SK-N-SH (cell line): Measurements from ENCODE around the gene LGR5. TPM values are rescaled to one million over a fixed set of nuclear protein-coding genes. Genes with fewer than 3 reads are reported as not detected.

Experiments used
- CTCF ChIA-PET: fragments of 300-600, 350-600 bp; formaldehyde crosslinking; extraction: SDS; loops from one replicate; lab custom pipeline; 2021; lab: Yijun Ruan, JAX
- POLR2A ChIA-PET: fragments of 350-600 bp; sonication (Branson Sonifier 250); formaldehyde crosslinking; extraction: SDS; loops from one replicate; lab custom pipeline; 2020; ENCODE audit warnings: antibody characterized with exemption, inconsistent platforms; lab: Yijun Ruan, JAX
- DNase-seq: peaks from one replicate; pipeline ENCODE4 v3.0.0; 2012
- H2AFZ ChIP-seq: fragments of 200-600 bp; sonication (generic); 2 replicates; pipeline ENCODE4 v1.8.1; 2016; ENCODE audit warnings: antibody characterized with exemption, mild to moderate bottlenecking, low read depth
- H3F3A ChIP-seq: fragments of 200-600 bp; sonication (generic); replicated peaks from 2 replicates; pipeline ENCODE3; 2016; ENCODE audit warnings: antibody characterized with exemption, mild to moderate bottlenecking; ENCODE audit not compliant: insufficient read depth
- H3K27ac ChIP-seq, 2 experiments: fragments of 200-500 bp in 1 of 2; fragments of 200-600 bp in 1 of 2; sonication (Bioruptor generic) in 1 of 2; sonication (generic), shearing (Covaris generic) in 1 of 2; 2 replicates each; pipeline versions ENCODE4 v1.5.1 to v1.6.1; 2014 to 2016; ENCODE audit warnings: low read depth in 2 of 2, inconsistent platforms in 1 of 2, low read length in 1 of 2, mild to moderate bottlenecking in 1 of 2, mixed read lengths in 1 of 2
- H3K27me3 ChIP-seq: fragments of 200-600 bp; sonication (generic), shearing (Covaris generic); 2 replicates; pipeline ENCODE4 v1.6.1; 2016; ENCODE audit warnings: mixed run types; ENCODE audit not compliant: insufficient read depth
- H3K36me3 ChIP-seq, 2 experiments: fragments of 200-500 bp in 1 of 2; fragments of 200-600 bp in 1 of 2; sonication (Bioruptor generic) in 1 of 2; sonication (generic) in 1 of 2; replicated peaks in 1 of 2; 2 replicates each; pipeline versions ENCODE3 to v1.5.1; 2014 to 2016; ENCODE audit warnings: low read length in 1 of 2, mild to moderate bottlenecking in 1 of 2; ENCODE audit not compliant: insufficient read depth in 2 of 2, control insufficient read depth in 1 of 2
- H3K4me1 ChIP-seq, 2 experiments: fragments of 200-500 bp in 1 of 2; fragments of 200-600 bp in 1 of 2; sonication (Bioruptor generic) in 1 of 2; sonication (generic), shearing (Covaris generic) in 1 of 2; 2 replicates each; pipeline versions ENCODE4 v1.5.1 to v1.6.1; 2014 to 2016; ENCODE audit warnings: low read depth in 1 of 2, low read length in 1 of 2, mixed run types in 1 of 2; ENCODE audit not compliant: insufficient read depth in 2 of 2, control insufficient read depth in 1 of 2
- H3K4me2 ChIP-seq: fragments of 200-600 bp; sonication (generic), shearing (Covaris generic); 2 replicates; pipeline ENCODE4 v1.6.1; 2017; ENCODE audit warnings: mixed run types
- H3K4me3 ChIP-seq, 2 experiments: fragments of 200-500 bp in 1 of 2; fragments of 200-600 bp in 1 of 2; sonication (Bioruptor generic) in 1 of 2; sonication (generic), shearing (Covaris generic) in 1 of 2; 2 replicates each; pipeline versions ENCODE4 v1.5.1 to v1.8.1; 2014 to 2016; ENCODE audit warnings: low read depth in 2 of 2, inconsistent platforms in 1 of 2, low read length in 1 of 2, mild to moderate bottlenecking in 1 of 2, mixed read lengths in 1 of 2, moderate library complexity in 1 of 2
- H3K79me2 ChIP-seq: fragments of 200-600 bp; sonication (generic); 2 replicates; pipeline ENCODE4 v1.8.1; 2017; ENCODE audit warnings: mild to moderate bottlenecking; ENCODE audit not compliant: insufficient read depth
- H3K9ac ChIP-seq: fragments of 200-600 bp; sonication (generic); 2 replicates; pipeline ENCODE4 v1.6.1; 2017; ENCODE audit warnings: mixed run types
- H3K9me2 ChIP-seq: fragments of 200-600 bp; sonication (generic); 2 replicates; pipeline ENCODE4 v1.6.1; 2017; ENCODE audit warnings: mixed run types
- H3K9me3 ChIP-seq: fragments of 200-600 bp; sonication (generic); 2 replicates; pipeline ENCODE4 v1.6.1; 2017; ENCODE audit warnings: mixed run types, mild to moderate bottlenecking, moderate library complexity
- H4K20me1 ChIP-seq: fragments of 200-600 bp; sonication (generic); 2 replicates; pipeline ENCODE4 v1.6.1; 2017; ENCODE audit warnings: mild to moderate bottlenecking, mixed run types; ENCODE audit not compliant: insufficient read depth
- CHD2 ChIP-seq: fragments of 150-350 bp; IDR thresholded peaks from 2 replicates; pipeline ENCODE4 v1.6.1; 2018; ENCODE audit warnings: low read length; ENCODE audit not compliant: partially characterized antibody
- EP300 ChIP-seq, 2 experiments: IDR thresholded peaks; 2 replicates each; pipeline versions ENCODE4 v1.4.0 to v1.6.1; 2012; ENCODE audit warnings: borderline replicate concordance in 1 of 2, low read depth in 1 of 2, low read length in 1 of 2
- EZH2phosphoT487 ChIP-seq: fragments of 200-600 bp; sonication (generic); IDR thresholded peaks from 2 replicates; pipeline ENCODE4 v1.6.1; 2017; ENCODE audit warnings: low read depth, mixed run types, mild to moderate bottlenecking, antibody characterized with exemption, moderate library complexity, borderline replicate concordance
- FOSL2 ChIP-seq: IDR thresholded peaks from 2 replicates; pipeline ENCODE4 v1.4.0; 2012; ENCODE audit warnings: low read depth, mild to moderate bottlenecking, moderate library complexity, borderline replicate concordance
- GATA2 ChIP-seq: sonication (generic); formaldehyde crosslinking; IDR thresholded peaks from 2 replicates; pipeline ENCODE4 v1.5.0; 2020; ENCODE audit warnings: mild to moderate bottlenecking, missing genetic modification reagents
- IRF3 ChIP-seq: fragments of 150-350 bp; IDR thresholded peaks from 2 replicates; pipeline ENCODE4 v1.6.1; 2016; ENCODE audit warnings: mild to moderate bottlenecking, low read depth, low read length
- JUND ChIP-seq: IDR thresholded peaks from 2 replicates; pipeline ENCODE4 v1.4.0; 2012
- MXI1 ChIP-seq: IDR thresholded peaks from 2 replicates; pipeline ENCODE4 v1.6.1; 2012; ENCODE audit warnings: mild to moderate bottlenecking, low read depth, low read length, improper control_type of control experiment
- NRF1 ChIP-seq: IDR thresholded peaks from 2 replicates; pipeline ENCODE4 v1.6.1; 2012; ENCODE audit warnings: low read depth, mild to moderate bottlenecking, low read length
- REST ChIP-seq: IDR thresholded peaks from 2 replicates; pipeline ENCODE4 v1.6.1; 2012; ENCODE audit warnings: mild to moderate bottlenecking, low read depth, low read length, moderate library complexity
- RXRA ChIP-seq: IDR thresholded peaks from 2 replicates; pipeline ENCODE4 v1.4.0; 2012; ENCODE audit warnings: low read depth, mild to moderate bottlenecking, borderline replicate concordance
- SMC3 ChIP-seq: IDR thresholded peaks from 2 replicates; pipeline ENCODE4 v1.6.1; 2012; ENCODE audit warnings: low read depth, low read length, improper control_type of control experiment
- TAF1 ChIP-seq: IDR thresholded peaks from 2 replicates; pipeline ENCODE4 v1.6.1; 2012; ENCODE audit warnings: low read depth, mild to moderate bottlenecking, low read length, moderate library complexity, borderline replicate concordance
- TEAD4 ChIP-seq: IDR thresholded peaks from 2 replicates; pipeline ENCODE4 v1.4.0; 2012; ENCODE audit warnings: mild to moderate bottlenecking, borderline replicate concordance; ENCODE audit not compliant: insufficient read depth
- USF2 ChIP-seq: fragments of 150-350 bp; IDR thresholded peaks from 2 replicates; pipeline ENCODE4 v1.6.1; 2017; ENCODE audit warnings: antibody characterized with exemption, low read length, low read depth, borderline replicate concordance
- YY1 ChIP-seq: IDR thresholded peaks from 2 replicates; pipeline ENCODE4 v1.4.0; 2012; ENCODE audit warnings: low read depth, mild to moderate bottlenecking
- ZBTB33 ChIP-seq: IDR thresholded peaks from 2 replicates; pipeline ENCODE4 v1.4.0; 2012; ENCODE audit warnings: low read depth, borderline replicate concordance
- WGBS: methylation state at CpG from one replicate; pipeline ENCODE4 v1.1.6; 2017; ENCODE audit warnings: low lambda C conversion rate; 5-methylcytosine and 5-hydroxymethylcytosine counted together
- polyA plus RNA-seq, 3 experiments: library from polyadenylated mRNA; depleted of rRNA; stranded (reverse); fragments of >200 nt; gene quantifications; 2 replicates each; pipeline ENCODE4 v1.2.3, GENCODE V29; 2012

Gene LGR5
- polyA plus RNA-seq, 1 of the 3 experiments (the other 2 are of a cell fraction): 1.4 TPM

- no peak for TF ChIP-seq ZBTB33
- TF ChIP-seq USF2: no peak
- TF ChIP-seq IRF3: no peak
- TF ChIP-seq TAF1: no peak
- TF ChIP-seq EZH2phosphoT487: no peak
- no peak for TF ChIP-seq RXRA
- TF ChIP-seq TEAD4: no peak
Observed at GRCh38 chr12:71524626-71525025, 85.0 kb downstream of the LGR5 start (continued).

GRCh38 chr12:71533703-71534102 lies 94.1 kb downstream of the LGR5 start:
- H3K4me1 ChIP-seq: no peaks in the 10 kb centered on the region
- H3K4me2 ChIP-seq: no peak overlapping the region
- H4K20me1 ChIP-seq: no peaks in the 10 kb centered on the region
- no peaks in the 10 kb centered on the region for H3F3A ChIP-seq
- no peak overlapping the region for H3K9ac ChIP-seq
- H3K27ac ChIP-seq: no peak overlapping the region
- H3K4me3 ChIP-seq: no peak overlapping the region
- no peaks in the 10 kb centered on the region for H3K36me3 ChIP-seq
- no peaks in the 10 kb centered on the region for H3K9me2 ChIP-seq
- no peak for DNase-seq
- ChIA-PET POLR2A (no interaction called here), CTCF (interaction anchor here (1.5 kb wide), 1 partner anchor 17 kb away, joined by 5 read pairs; no protein-coding TSS in a partner anchor)
- no peaks in the 10 kb centered on the region for H3K27me3 ChIP-seq
- no peaks in the 10 kb centered on the region for H3K79me2 ChIP-seq
- WGBS: 80% methylated on average over 2 of the region's 2 CpGs
- H2AFZ ChIP-seq: no peak overlapping the region
- TF ChIP-seq SMC3 (no peak), CHD2 (no peak), EP300 (IDR thresholded peaks at IDR 0.05; ENCODE audit: borderline replicate concordance in 1 of 2, low read depth in 1 of 2, low read length in 1 of 2) (no peak), ZBTB33 (no peak), MXI1 (no peak), NRF1 (no peak), USF2 (no peak), FOSL2 (no peak), GATA2 (CRISPR knock-in tag) (no peak), YY1 (no peak), JUND (no peak), REST (no peak)
- no peaks in the 10 kb centered on the region for H3K9me3 ChIP-seq
